Gastroesophageal sphincter (tissue), 3 donors: ENCODE data around the gene UBE2E2.

Experiments used
- CTCF ChIP-seq, 4 experiments: fragments of 200-600 bp in 2 of 4; fragments of 450-650 bp in 2 of 4; sonication (generic) in 1 of 4; IDR thresholded peaks; one replicate each; pipeline ENCODE4 v1.5.1; 2017 to 2019; ENCODE audit warnings: antibody characterized with exemption in 4 of 4, mild to moderate bottlenecking in 2 of 4, moderate library complexity in 2 of 4
- POLR2AphosphoS5 ChIP-seq: sonication (generic); formaldehyde crosslinking; IDR thresholded peaks from one replicate; pipeline ENCODE4 v1.6.1; 2017; ENCODE audit warnings: antibody characterized with exemption

GRCh38 chr3:23594066-23594465, 390.9 kb downstream of the UBE2E2 start:
- TF ChIP-seq POLR2AphosphoS5 (no peak), CTCF (IDR thresholded peaks at IDR 0.05) (no peak)
